Measurements from ENCODE around the gene C2orf92. TPM values are rescaled to one million over a fixed set of nuclear protein-coding genes. Genes with fewer than 3 reads are reported as not detected.

The C2orf92 gene
- total RNA-seq, 1 experiment from 2014 or later = 6.9 TPM

GRCh38 chr2:97645112-97645694 is 24.3 kb upstream of the C2orf92 start:
- Mint-ChIP-seq H3K36me3 (ENCODE audit: insufficient read depth, unreplicated experiment) (peaks cover 42% of the 10 kb centered on the region), H3K4me3 (ENCODE audit: low read depth, unreplicated experiment) (peak overlapping the region; percentile 98), H3K4me1 (ENCODE audit: low read depth, unreplicated experiment) (peaks cover 17% of the 10 kb centered on the region), H3K27me3 (ENCODE audit: unreplicated experiment) (no peaks in the 10 kb centered on the region), H3K9me3 (ENCODE audit: low read depth, unreplicated experiment) (no peaks in the 10 kb centered on the region), H3K27ac (ENCODE audit: unreplicated experiment) (peak overlapping the region; percentile 94)
- DNase-seq = no peak
- CTCF ChIA-PET = interaction anchor here (1.0 to 1.5 kb wide), 3 partner anchors 17 to 55 kb away, joined by 4 to 9 read pairs (median 7); partner anchors contain the start of gene ACTR1B
- BruUV-seq (replicated peaks) = TSS peak; percentile 80
- intact Hi-C loops (cut with micrococcal nuclease; ENCODE audit: unreplicated experiment) = no loop called here
- no peak for TF ChIP-seq CTCF (IDR thresholded peaks at IDR 0.05; ENCODE audit: unreplicated experiment)

- Mint-ChIP-seq H3K27ac (ENCODE audit: unreplicated experiment) (peak within 1 kb of the TSS; percentile 94), H3K4me1 (ENCODE audit: low read depth, unreplicated experiment) (peaks cover 17% of the 10 kb centered on the region), H3K27me3 (ENCODE audit: unreplicated experiment) (no peaks in the 10 kb centered on the region), H3K9me3 (ENCODE audit: low read depth, unreplicated experiment) (no peaks in the 10 kb centered on the region), H3K36me3 (ENCODE audit: insufficient read depth, unreplicated experiment) (peaks cover 50% of the 10 kb centered on the region), H3K4me3 (ENCODE audit: low read depth, unreplicated experiment) (peak within 1 kb of the TSS; percentile 98)
- intact Hi-C loops (cut with micrococcal nuclease; ENCODE audit: unreplicated experiment) = no loop called here
- CTCF ChIA-PET = interaction anchor here (1.0 to 1.5 kb wide), 3 partner anchors 17 to 54 kb away, joined by 4 to 9 read pairs (median 7); partner anchors contain the start of gene ACTR1B
- BruUV-seq (replicated peaks) = no TSS peak
- DNase-seq = peak; percentile 98
- TF ChIP-seq CTCF (IDR thresholded peaks at IDR 0.05; ENCODE audit: unreplicated experiment) = no peak
Measured at GRCh38 chr2:97645695-97646629, 23.6 kb upstream of the C2orf92 start, which contains the start of gene COX5B. Gene COX5B (plus strand): TSS chr2:97646062. CDS start chr2:97646087, 25 bp downstream.

- BruUV-seq (replicated peaks) = TSS peak; percentile 57
- CTCF ChIA-PET = interaction anchor here (0.6 kb wide), 1 partner anchor 89 kb away, joined by 3 read pairs; no protein-coding TSS in a partner anchor
- no peaks in the 10 kb centered on the region for H3K9me3 Mint-ChIP-seq (ENCODE audit: low read depth, unreplicated experiment)
- H3K27ac Mint-ChIP-seq (ENCODE audit: unreplicated experiment) = peak overlapping the region; percentile 66
- TF ChIP-seq CTCF (IDR thresholded peaks at IDR 0.05; ENCODE audit: unreplicated experiment) = no peak
- no peak for DNase-seq
- H3K4me1 Mint-ChIP-seq (ENCODE audit: low read depth, unreplicated experiment) = peaks cover 17% of the 10 kb centered on the region
- peaks cover 53% of the 10 kb centered on the region for H3K36me3 Mint-ChIP-seq (ENCODE audit: insufficient read depth, unreplicated experiment)
- no peaks in the 10 kb centered on the region for H3K27me3 Mint-ChIP-seq (ENCODE audit: unreplicated experiment)
- intact Hi-C loops (cut with micrococcal nuclease; ENCODE audit: unreplicated experiment) = no loop called here
- peak overlapping the region; percentile 98 for H3K4me3 Mint-ChIP-seq (ENCODE audit: low read depth, unreplicated experiment)
Measured at GRCh38 chr2:97646977-97647376, 22.5 kb upstream of the C2orf92 start.

GRCh38 chr2:97651114-97651513 is 18.4 kb upstream of the C2orf92 start:
- CTCF ChIA-PET = no interaction called here
- Mint-ChIP-seq H3K27ac (ENCODE audit: unreplicated experiment) (peak overlapping the region; percentile 76), H3K9me3 (ENCODE audit: low read depth, unreplicated experiment) (peaks cover 17% of the 10 kb centered on the region), H3K27me3 (ENCODE audit: unreplicated experiment) (no peaks in the 10 kb centered on the region), H3K36me3 (ENCODE audit: insufficient read depth, unreplicated experiment) (peaks cover 64% of the 10 kb centered on the region), H3K4me1 (ENCODE audit: low read depth, unreplicated experiment) (peaks cover 10% of the 10 kb centered on the region), H3K4me3 (ENCODE audit: low read depth, unreplicated experiment) (no peak overlapping the region)
- BruUV-seq (replicated peaks) = no TSS peak
- no peak for TF ChIP-seq CTCF (IDR thresholded peaks at IDR 0.05; ENCODE audit: unreplicated experiment)
- intact Hi-C loops (cut with micrococcal nuclease; ENCODE audit: unreplicated experiment) = no loop called here
- no peak for DNase-seq
